PC-3 (cell line): Measurements from ENCODE around the gene GPR108. TPM values are rescaled to one million over a fixed set of nuclear protein-coding genes. Genes with fewer than 3 reads are reported as not detected.

ENCODE experiments used
- ATAC-seq: fragments of 200-7000 bp; cut with Tn5 transposase; 2 replicates; pipeline ENCODE4 v1.9.1; 2020; ENCODE audit warnings: mild to moderate bottlenecking, moderate library complexity
- BruUV-seq: library from RNA; stranded (reverse); fragments of 400-500 nt; replicated peaks from 2 replicates; lab custom pipeline; 2021; lab: Mats Ljungman, UMichigan
- CTCF ChIA-PET: fragments of 300-600 bp; sonication (Branson Sonifier 250); formaldehyde crosslinking; loops from one replicate; lab custom pipeline; 2022; ENCODE audit warnings: antibody characterized with exemption; lab: Charles Lee
- POLR2A ChIA-PET: fragments of 300-600 bp; sonication (Branson Sonifier 250); formaldehyde crosslinking; loops from one replicate; lab custom pipeline; 2022; ENCODE audit warnings: antibody characterized with exemption; ENCODE audit not compliant: unreplicated experiment; lab: Charles Lee
- DNase-seq: peaks from one replicate; pipeline ENCODE4 v3.0.0-alpha.2; 2015
- H2AFZ ChIP-seq: fragments of 300-600 bp; sonication (generic); 2 replicates; pipeline ENCODE4 v1.6.0; 2016; ENCODE audit warnings: antibody characterized with exemption, low read length
- H3F3A ChIP-seq: fragments of 300-600 bp; sonication (generic); one replicate; pipeline ENCODE4 v1.6.0; 2017; ENCODE audit warnings: antibody characterized with exemption, low read length, control low read depth, mild to moderate bottlenecking; ENCODE audit not compliant: unreplicated experiment
- H3K27ac ChIP-seq: fragments of 300-600 bp; sonication (generic); 2 replicates; pipeline ENCODE4 v1.5.1; 2016; ENCODE audit warnings: mild to moderate bottlenecking, low read length
- H3K27me3 ChIP-seq: fragments of 300-600 bp; sonication (generic); 2 replicates; pipeline ENCODE4 v1.6.1; 2016; ENCODE audit warnings: low read length, mixed read lengths
- H3K36me3 ChIP-seq: fragments of 300-600 bp; sonication (generic); 2 replicates; pipeline ENCODE4 v1.6.1; 2016; ENCODE audit warnings: low read depth, mixed run types, low read length, mixed read lengths
- H3K4me1 ChIP-seq: fragments of 300-600 bp; sonication (generic); 2 replicates; pipeline ENCODE4 v1.5.1; 2016; ENCODE audit warnings: low read length; ENCODE audit not compliant: insufficient read depth
- H3K4me2 ChIP-seq: fragments of 300-600 bp; sonication (generic); 2 replicates; pipeline ENCODE4 v1.6.0; 2016; ENCODE audit warnings: low read length
- H3K4me3 ChIP-seq: fragments of 300-600 bp; sonication (generic); 2 replicates; pipeline ENCODE4 v1.5.1; 2016; ENCODE audit warnings: mild to moderate bottlenecking, low read length, mixed read lengths
- H3K79me2 ChIP-seq: fragments of 300-600 bp; sonication (generic); 2 replicates; pipeline ENCODE4 v1.6.1; 2017; ENCODE audit warnings: low read length, mixed read lengths
- H3K9ac ChIP-seq: fragments of 300-600 bp; sonication (generic); 2 replicates; pipeline ENCODE4 v1.6.0; 2016; ENCODE audit warnings: mild to moderate bottlenecking, low read length
- H3K9me2 ChIP-seq: fragments of 300-600 bp; sonication (generic); replicated peaks from 2 replicates; pipeline ENCODE4 v1.6.1; 2016; ENCODE audit warnings: mixed run types, low read length, mixed read lengths
- H3K9me3 ChIP-seq: fragments of 300-600 bp; sonication (generic); 2 replicates; pipeline ENCODE4 v1.6.1; 2016; ENCODE audit warnings: low read length, mixed read lengths
- H4K20me1 ChIP-seq: fragments of 300-600 bp; sonication (generic); 2 replicates; pipeline ENCODE4 v1.6.1; 2016; ENCODE audit warnings: low read length, mixed read lengths
- EZH2 ChIP-seq: fragments of 300-600 bp; sonication (generic); IDR thresholded peaks from one replicate; pipeline ENCODE4 v1.6.1; 2017; ENCODE audit warnings: antibody characterized with exemption, mild to moderate bottlenecking, low read length; ENCODE audit not compliant: unreplicated experiment
- EZH2phosphoT487 ChIP-seq: fragments of 300-600 bp; sonication (generic); IDR thresholded peaks from 2 replicates; pipeline ENCODE4 v1.6.1; 2018; ENCODE audit warnings: mild to moderate bottlenecking, antibody characterized with exemption, low read length, borderline replicate concordance
- intact Hi-C: fragments of 100-400 bp; cut with micrococcal nuclease; formaldehyde crosslinking; loops from 2 replicates; pipeline ENCODE4 v1.9.0; 2023
- total RNA-seq: library from RNA; depleted of rRNA; stranded (reverse); fragments of >200 nt; gene quantifications from 2 replicates; pipeline ENCODE4 v1.2.3, GENCODE V29; 2014
- TF ChIP-seq, protein P1 (sequence below): fragments of 300-600 bp; sonication (generic); conservative IDR thresholded peaks from 2 replicates; pipeline ENCODE4 v1.5.1; 2017; ENCODE audit warnings: antibody characterized with exemption, low read depth, mild to moderate bottlenecking, low read length

GPR108 gene
- total RNA-seq, 1 experiment from 2014 or later: 78.7 TPM

DNA sequence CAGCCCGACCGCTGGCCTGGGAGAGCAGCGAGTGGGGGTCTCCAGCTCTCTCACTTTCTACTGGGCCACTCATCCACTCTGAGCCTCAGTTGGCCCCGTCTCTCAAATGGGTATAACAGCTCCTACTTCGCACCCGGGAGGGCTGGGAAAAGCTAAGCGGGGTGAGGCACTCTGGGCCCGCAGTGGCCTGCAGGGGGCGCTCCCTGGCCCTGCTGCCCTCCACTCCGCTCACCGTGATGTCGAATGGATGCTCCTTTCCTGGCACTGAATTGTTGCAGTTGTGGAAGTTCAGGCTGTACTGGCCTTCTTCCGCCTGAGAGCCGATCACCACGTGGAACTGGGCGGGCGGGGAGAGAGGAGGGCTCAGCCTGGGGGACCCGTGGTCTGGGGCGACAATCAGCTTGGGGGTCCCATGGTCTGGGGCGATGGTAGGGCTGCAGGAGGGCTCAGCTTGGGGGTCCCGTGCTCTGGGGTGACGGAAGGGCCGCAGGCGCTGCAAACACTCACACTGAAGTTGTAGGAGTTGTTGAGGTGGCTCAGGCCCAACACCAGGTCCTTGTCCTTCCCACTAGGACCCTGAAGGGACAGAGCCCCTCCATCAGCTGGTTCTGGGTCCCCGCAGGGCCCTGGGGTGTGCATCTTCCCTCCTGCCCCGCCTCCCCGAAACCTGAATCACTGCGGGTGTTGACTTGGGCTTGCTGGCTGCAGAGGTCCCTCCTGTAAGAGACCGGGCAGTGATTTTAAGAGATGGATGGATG lies 3.9 kb downstream of the GPR108 start:
- POLR2A ChIA-PET: no interaction called here
- Histone ChIP-seq H3K9me2 (no peaks in the 10 kb centered on the region), H3K9me3 (no peaks in the 10 kb centered on the region), H2AFZ (no peak overlapping the region), H4K20me1 (no peaks in the 10 kb centered on the region), H3K27me3 (no peaks in the 10 kb centered on the region), H3K4me2 (no peak overlapping the region), H3K36me3 (no peaks in the 10 kb centered on the region), H3K9ac (no peak overlapping the region), H3F3A (no peaks in the 10 kb centered on the region), H3K27ac (no peak overlapping the region), H3K4me1 (peaks cover 13% of the 10 kb centered on the region), H3K79me2 (peaks cover 12% of the 10 kb centered on the region), H3K4me3 (no peak overlapping the region)
- TF ChIP-seq EZH2phosphoT487 (no peak), EZH2 (no peak)
- TF ChIP-seq, protein P1, sequence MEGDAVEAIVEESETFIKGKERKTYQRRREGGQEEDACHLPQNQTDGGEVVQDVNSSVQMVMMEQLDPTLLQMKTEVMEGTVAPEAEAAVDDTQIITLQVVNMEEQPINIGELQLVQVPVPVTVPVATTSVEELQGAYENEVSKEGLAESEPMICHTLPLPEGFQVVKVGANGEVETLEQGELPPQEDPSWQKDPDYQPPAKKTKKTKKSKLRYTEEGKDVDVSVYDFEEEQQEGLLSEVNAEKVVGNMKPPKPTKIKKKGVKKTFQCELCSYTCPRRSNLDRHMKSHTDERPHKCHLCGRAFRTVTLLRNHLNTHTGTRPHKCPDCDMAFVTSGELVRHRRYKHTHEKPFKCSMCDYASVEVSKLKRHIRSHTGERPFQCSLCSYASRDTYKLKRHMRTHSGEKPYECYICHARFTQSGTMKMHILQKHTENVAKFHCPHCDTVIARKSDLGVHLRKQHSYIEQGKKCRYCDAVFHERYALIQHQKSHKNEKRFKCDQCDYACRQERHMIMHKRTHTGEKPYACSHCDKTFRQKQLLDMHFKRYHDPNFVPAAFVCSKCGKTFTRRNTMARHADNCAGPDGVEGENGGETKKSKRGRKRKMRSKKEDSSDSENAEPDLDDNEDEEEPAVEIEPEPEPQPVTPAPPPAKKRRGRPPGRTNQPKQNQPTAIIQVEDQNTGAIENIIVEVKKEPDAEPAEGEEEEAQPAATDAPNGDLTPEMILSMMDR: peak; percentile 52
- intact Hi-C loops: no loop called here
- no TSS peak for BruUV-seq
- ATAC-seq: no peak
- no peak for DNase-seq
- CTCF ChIA-PET: no interaction called here

- Histone ChIP-seq H3K36me3 (no peaks in the 10 kb centered on the region), H3K27ac (no peak overlapping the region), H3F3A (no peaks in the 10 kb centered on the region), H3K9me3 (no peaks in the 10 kb centered on the region), H2AFZ (no peak overlapping the region), H3K9me2 (no peaks in the 10 kb centered on the region), H3K9ac (no peak overlapping the region), H3K4me2 (no peak overlapping the region), H3K79me2 (peaks cover 12% of the 10 kb centered on the region), H3K4me3 (no peak overlapping the region), H4K20me1 (no peaks in the 10 kb centered on the region), H3K27me3 (no peaks in the 10 kb centered on the region), H3K4me1 (peaks cover 7% of the 10 kb centered on the region)
- ChIA-PET POLR2A (no interaction called here), CTCF (no interaction called here)
- ATAC-seq (no peak), DNase-seq (no peak)
- BruUV-seq: no TSS peak
- intact Hi-C loops: no loop called here
- no peak for TF ChIP-seq EZH2phosphoT487
- TF ChIP-seq, protein P1: no peak
- no peak for TF ChIP-seq EZH2
These were observed 4.5 kb downstream of the GPR108 start for GRCh38 chr19:6732803-6733337.

DNA sequence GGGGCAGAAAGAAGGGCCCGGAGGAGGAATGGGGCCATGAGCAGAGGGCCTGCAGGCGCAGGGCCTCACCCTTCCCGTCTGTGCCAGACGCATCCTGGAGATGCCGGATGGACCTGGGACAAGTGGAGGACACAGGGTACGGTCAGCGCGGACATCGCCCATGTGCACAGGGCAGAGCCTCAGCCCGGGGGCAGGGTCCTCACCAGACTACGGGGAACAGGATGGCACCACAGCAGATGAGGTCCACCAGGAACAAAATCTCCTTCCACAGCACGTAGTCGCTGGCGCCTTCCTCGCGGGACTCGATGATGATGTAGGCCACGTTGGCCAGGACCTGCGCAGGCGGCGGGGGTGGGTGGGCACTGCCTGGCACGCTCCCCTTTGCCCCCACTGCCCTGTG lies 5.6 kb downstream of the GPR108 start:
- H3F3A ChIP-seq: no peaks in the 10 kb centered on the region
- H3K9me3 ChIP-seq: no peaks in the 10 kb centered on the region
- ChIA-PET POLR2A (no interaction called here), CTCF (no interaction called here)
- no peak for TF ChIP-seq EZH2phosphoT487
- TF ChIP-seq, protein P1: no peak
- TF ChIP-seq EZH2: no peak
- H2AFZ ChIP-seq: no peak overlapping the region
- H3K36me3 ChIP-seq: no peaks in the 10 kb centered on the region
- H3K9ac ChIP-seq: no peak overlapping the region
- no peaks in the 10 kb centered on the region for H3K9me2 ChIP-seq
- no peak overlapping the region for H3K27ac ChIP-seq
- no peaks in the 10 kb centered on the region for H3K27me3 ChIP-seq
- DNase-seq: no peak
- no peak for ATAC-seq
- peaks cover 12% of the 10 kb centered on the region for H3K79me2 ChIP-seq
- H3K4me1 ChIP-seq: peaks cover 6% of the 10 kb centered on the region; the same call in 1 of the 2 replicates
- intact Hi-C loops: no loop called here
- H3K4me3 ChIP-seq: no peak overlapping the region
- no TSS peak for BruUV-seq
- no peaks in the 10 kb centered on the region for H4K20me1 ChIP-seq
- H3K4me2 ChIP-seq: no peak overlapping the region
